ENCODE measurements around the gene ZMYND8. TPM values are rescaled to one million over a fixed set of nuclear protein-coding genes. Genes with fewer than 3 reads are reported as not detected.

Gene ZMYND8
- polyA plus RNA-seq, 1 donor from 2014 or later: 16.8 TPM

DNA sequence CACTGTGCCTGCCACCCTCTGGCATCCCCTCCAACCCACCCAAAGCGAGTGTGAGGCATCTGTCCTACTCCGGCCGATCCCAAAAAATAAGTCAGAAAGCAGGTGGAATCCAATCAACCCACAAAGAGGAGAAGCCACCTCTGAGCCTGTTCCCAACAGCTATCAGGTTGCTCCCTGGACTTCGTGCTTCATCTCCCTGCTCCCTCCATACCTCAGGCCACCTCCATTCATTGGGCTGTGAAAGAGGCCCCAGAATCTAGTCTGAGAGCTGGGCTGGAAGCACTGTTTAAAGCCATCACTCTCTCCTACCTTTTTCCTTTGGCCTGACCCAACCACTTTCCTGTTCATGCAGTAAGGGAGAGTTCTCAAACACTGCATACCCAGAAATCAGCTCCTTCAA is 106.1 kb downstream of the ZMYND8 start:
- peaks cover 21% of the 10 kb centered on the region for H3K36me3 ChIP-seq (ENCODE audit: insufficient read depth, low read length)
- no peaks in the 10 kb centered on the region for H3K79me2 ChIP-seq (replicated peaks; ENCODE audit: insufficient read depth, low read length)
- no peaks in the 10 kb centered on the region for H3K27me3 ChIP-seq (ENCODE audit: insufficient read depth, low read depth, low read length)

DNA sequence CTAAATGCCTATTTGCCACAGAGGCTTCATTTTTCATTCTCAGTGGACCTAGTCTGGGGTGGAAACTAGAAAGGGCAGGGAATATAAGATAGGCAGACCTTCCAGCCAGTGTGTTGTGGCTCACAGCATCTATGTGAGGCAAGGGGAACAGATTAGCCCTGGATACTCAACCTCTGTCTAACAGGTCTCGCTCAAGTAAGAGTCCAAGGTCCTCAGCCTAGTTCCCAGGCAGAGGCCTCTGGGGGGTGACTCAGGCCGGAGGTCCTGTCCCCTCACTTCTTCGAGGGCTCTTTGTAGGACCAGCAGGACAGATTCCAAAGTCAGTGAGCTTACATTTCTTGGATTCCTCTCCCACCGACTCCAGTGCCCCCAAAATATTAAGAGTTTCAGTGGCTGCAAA is 106.6 kb downstream of the ZMYND8 start:
- H3F3A ChIP-seq (ENCODE audit: insufficient read depth, low read length, poor library complexity, severe bottlenecking): no peaks in the 10 kb centered on the region
- H3K36me3 ChIP-seq (ENCODE audit: insufficient read depth, low read length): peaks cover 21% of the 10 kb centered on the region
- no peaks in the 10 kb centered on the region for H3K27me3 ChIP-seq (ENCODE audit: insufficient read depth, low read depth, low read length)
- H3K4me3 ChIP-seq (ENCODE audit: low read length): no peak overlapping the region
- no peaks in the 10 kb centered on the region for H3K9me2 ChIP-seq (ENCODE audit: insufficient read depth, low read length)
- H3K79me2 ChIP-seq (replicated peaks; ENCODE audit: insufficient read depth, low read length): no peaks in the 10 kb centered on the region
- H2AFZ ChIP-seq (ENCODE audit: low read depth, low read length): no peak overlapping the region
- no peak overlapping the region for H3K4me2 ChIP-seq (ENCODE audit: low read length)
- no peak overlapping the region for H3K27ac ChIP-seq (ENCODE audit: low read length)
- TF ChIP-seq EZH2 (IDR thresholded peaks at IDR 0.05; ENCODE audit: borderline replicate concordance, insufficient read depth, low read length, poor library complexity, severe bottlenecking): no peak
- TF ChIP-seq SMC3 (conservative IDR thresholded peaks at IDR 0.05; ENCODE audit: poor library complexity): no peak
- no peak for TF ChIP-seq TAF1 (IDR thresholded peaks at IDR 0.05; ENCODE audit: low read depth)
- TF ChIP-seq RAD21 (conservative IDR thresholded peaks at IDR 0.05): no peak
- no peak for TF ChIP-seq MXI1 (conservative IDR thresholded peaks at IDR 0.05; ENCODE audit: poor library complexity, severe bottlenecking)
- TF ChIP-seq, protein P1, sequence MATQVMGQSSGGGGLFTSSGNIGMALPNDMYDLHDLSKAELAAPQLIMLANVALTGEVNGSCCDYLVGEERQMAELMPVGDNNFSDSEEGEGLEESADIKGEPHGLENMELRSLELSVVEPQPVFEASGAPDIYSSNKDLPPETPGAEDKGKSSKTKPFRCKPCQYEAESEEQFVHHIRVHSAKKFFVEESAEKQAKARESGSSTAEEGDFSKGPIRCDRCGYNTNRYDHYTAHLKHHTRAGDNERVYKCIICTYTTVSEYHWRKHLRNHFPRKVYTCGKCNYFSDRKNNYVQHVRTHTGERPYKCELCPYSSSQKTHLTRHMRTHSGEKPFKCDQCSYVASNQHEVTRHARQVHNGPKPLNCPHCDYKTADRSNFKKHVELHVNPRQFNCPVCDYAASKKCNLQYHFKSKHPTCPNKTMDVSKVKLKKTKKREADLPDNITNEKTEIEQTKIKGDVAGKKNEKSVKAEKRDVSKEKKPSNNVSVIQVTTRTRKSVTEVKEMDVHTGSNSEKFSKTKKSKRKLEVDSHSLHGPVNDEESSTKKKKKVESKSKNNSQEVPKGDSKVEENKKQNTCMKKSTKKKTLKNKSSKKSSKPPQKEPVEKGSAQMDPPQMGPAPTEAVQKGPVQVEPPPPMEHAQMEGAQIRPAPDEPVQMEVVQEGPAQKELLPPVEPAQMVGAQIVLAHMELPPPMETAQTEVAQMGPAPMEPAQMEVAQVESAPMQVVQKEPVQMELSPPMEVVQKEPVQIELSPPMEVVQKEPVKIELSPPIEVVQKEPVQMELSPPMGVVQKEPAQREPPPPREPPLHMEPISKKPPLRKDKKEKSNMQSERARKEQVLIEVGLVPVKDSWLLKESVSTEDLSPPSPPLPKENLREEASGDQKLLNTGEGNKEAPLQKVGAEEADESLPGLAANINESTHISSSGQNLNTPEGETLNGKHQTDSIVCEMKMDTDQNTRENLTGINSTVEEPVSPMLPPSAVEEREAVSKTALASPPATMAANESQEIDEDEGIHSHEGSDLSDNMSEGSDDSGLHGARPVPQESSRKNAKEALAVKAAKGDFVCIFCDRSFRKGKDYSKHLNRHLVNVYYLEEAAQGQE (IDR thresholded peaks at IDR 0.05; ENCODE audit: borderline replicate concordance): no peak
- TF ChIP-seq, protein P2, sequence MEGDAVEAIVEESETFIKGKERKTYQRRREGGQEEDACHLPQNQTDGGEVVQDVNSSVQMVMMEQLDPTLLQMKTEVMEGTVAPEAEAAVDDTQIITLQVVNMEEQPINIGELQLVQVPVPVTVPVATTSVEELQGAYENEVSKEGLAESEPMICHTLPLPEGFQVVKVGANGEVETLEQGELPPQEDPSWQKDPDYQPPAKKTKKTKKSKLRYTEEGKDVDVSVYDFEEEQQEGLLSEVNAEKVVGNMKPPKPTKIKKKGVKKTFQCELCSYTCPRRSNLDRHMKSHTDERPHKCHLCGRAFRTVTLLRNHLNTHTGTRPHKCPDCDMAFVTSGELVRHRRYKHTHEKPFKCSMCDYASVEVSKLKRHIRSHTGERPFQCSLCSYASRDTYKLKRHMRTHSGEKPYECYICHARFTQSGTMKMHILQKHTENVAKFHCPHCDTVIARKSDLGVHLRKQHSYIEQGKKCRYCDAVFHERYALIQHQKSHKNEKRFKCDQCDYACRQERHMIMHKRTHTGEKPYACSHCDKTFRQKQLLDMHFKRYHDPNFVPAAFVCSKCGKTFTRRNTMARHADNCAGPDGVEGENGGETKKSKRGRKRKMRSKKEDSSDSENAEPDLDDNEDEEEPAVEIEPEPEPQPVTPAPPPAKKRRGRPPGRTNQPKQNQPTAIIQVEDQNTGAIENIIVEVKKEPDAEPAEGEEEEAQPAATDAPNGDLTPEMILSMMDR (IDR thresholded peaks at IDR 0.05; ENCODE audit: poor library complexity, severe bottlenecking): no peak
- TF ChIP-seq POLR2AphosphoS5 (IDR thresholded peaks at IDR 0.05): no peak
- TF ChIP-seq EP300 (conservative IDR thresholded peaks at IDR 0.05; ENCODE audit: poor library complexity, severe bottlenecking): no peak
- no peaks in the 10 kb centered on the region for H3K9me3 ChIP-seq (ENCODE audit: low read length)
- no peaks in the 10 kb centered on the region for H4K20me1 ChIP-seq (ENCODE audit: insufficient read depth)
- H3K9ac ChIP-seq (ENCODE audit: low read length): no peak overlapping the region

More for the DNA sequence above, 106.1 kb downstream of the ZMYND8 start:
- Histone ChIP-seq H3K9me3 (ENCODE audit: low read length) (no peaks in the 10 kb centered on the region), H3K9ac (ENCODE audit: low read length) (no peak overlapping the region), H3K4me3 (ENCODE audit: low read length) (no peak overlapping the region), H3K4me2 (ENCODE audit: low read length) (no peak overlapping the region), H4K20me1 (ENCODE audit: insufficient read depth) (no peaks in the 10 kb centered on the region), H3K27ac (ENCODE audit: low read length) (no peak overlapping the region), H2AFZ (ENCODE audit: low read depth, low read length) (no peak overlapping the region), H3K9me2 (ENCODE audit: insufficient read depth, low read length) (no peaks in the 10 kb centered on the region), H3F3A (ENCODE audit: insufficient read depth, low read length, poor library complexity, severe bottlenecking) (no peaks in the 10 kb centered on the region)
- TF ChIP-seq POLR2AphosphoS5 (IDR thresholded peaks at IDR 0.05): no peak
- no peak for TF ChIP-seq SMC3 (conservative IDR thresholded peaks at IDR 0.05; ENCODE audit: poor library complexity)
- no peak for TF ChIP-seq EP300 (conservative IDR thresholded peaks at IDR 0.05; ENCODE audit: poor library complexity, severe bottlenecking)
- TF ChIP-seq, protein P2 (IDR thresholded peaks at IDR 0.05; ENCODE audit: poor library complexity, severe bottlenecking): no peak
- no peak for TF ChIP-seq TAF1 (IDR thresholded peaks at IDR 0.05; ENCODE audit: low read depth)
- TF ChIP-seq, protein P1 (IDR thresholded peaks at IDR 0.05; ENCODE audit: borderline replicate concordance): no peak
- no peak for TF ChIP-seq EZH2 (IDR thresholded peaks at IDR 0.05; ENCODE audit: borderline replicate concordance, insufficient read depth, low read length, poor library complexity, severe bottlenecking)
- TF ChIP-seq RAD21 (conservative IDR thresholded peaks at IDR 0.05): no peak
- no peak for TF ChIP-seq MXI1 (conservative IDR thresholded peaks at IDR 0.05; ENCODE audit: poor library complexity, severe bottlenecking)
